HEK293T (cell line): Measurements from ENCODE around the gene CMAS.
"Not testable (repeated sequence)": the region's sequence is repeated elsewhere in the genome, so short reads cannot be mapped to it uniquely, and the experiment has no call there.

Source experiments
- BHLHE40 ChIP-seq: fragments of 450-650 bp; IDR thresholded peaks from 2 replicates; pipeline ENCODE4 v1.6.1; 2016; ENCODE audit warnings: mild to moderate bottlenecking, moderate library complexity, borderline replicate concordance
- CTBP1 ChIP-seq: fragments of 450-650 bp; IDR thresholded peaks from 2 replicates; pipeline ENCODE4 v1.6.1; 2016; ENCODE audit warnings: borderline replicate concordance
- ELF4 ChIP-seq: fragments of 450-650 bp; IDR thresholded peaks from 2 replicates; pipeline ENCODE4 v1.6.1; 2017; ENCODE audit warnings: antibody characterized with exemption
- FOXM1 ChIP-seq: fragments of 450-650 bp; IDR thresholded peaks from 2 replicates; pipeline ENCODE4 v1.6.1; 2017; ENCODE audit warnings: mild to moderate bottlenecking, borderline replicate concordance
- HDGF ChIP-seq: fragments of 450-650 bp; IDR thresholded peaks from 2 replicates; pipeline ENCODE4 v1.6.1; 2017; ENCODE audit warnings: antibody characterized with exemption, borderline replicate concordance
- L3MBTL2 ChIP-seq: fragments of 450-650 bp; conservative IDR thresholded peaks from 2 replicates; pipeline ENCODE4 v1.6.1; 2016; ENCODE audit warnings: mild to moderate bottlenecking
- SP1 ChIP-seq: fragments of 450-650 bp; IDR thresholded peaks from 2 replicates; pipeline ENCODE4 v1.6.1; 2017
- SUZ12 ChIP-seq: fragments of 450-650 bp; IDR thresholded peaks from 2 replicates; pipeline ENCODE4 v1.6.1; 2016; ENCODE audit warnings: mild to moderate bottlenecking
- TARDBP ChIP-seq: fragments of 450-650 bp; IDR thresholded peaks from 2 replicates; pipeline ENCODE4 v1.6.1; 2016
- TF ChIP-seq, protein P1 (sequence below): fragments of 450-650 bp; IDR thresholded peaks from 2 replicates; pipeline ENCODE4 v1.6.1; 2016

DNA sequence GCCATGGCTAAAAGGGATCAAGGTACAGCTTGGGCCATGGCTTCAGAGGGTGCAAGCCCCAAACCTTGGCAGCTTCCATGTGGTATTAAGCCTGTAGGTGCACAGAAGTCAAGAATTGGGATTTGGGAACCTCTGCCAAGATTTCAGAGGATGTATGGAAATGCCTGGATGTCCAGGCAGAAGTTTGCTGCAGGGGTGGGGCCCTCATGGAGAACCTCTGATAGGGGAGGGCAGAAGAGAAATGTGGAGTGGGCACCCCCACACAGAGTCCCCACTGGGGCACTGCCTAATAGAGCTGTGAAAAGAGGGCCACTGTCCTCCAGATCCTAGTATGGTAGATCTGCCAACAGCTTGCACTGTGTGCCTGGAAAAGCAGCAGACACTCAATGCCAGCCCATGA lies 22.5 kb upstream of the CMAS start:
- TF ChIP-seq BHLHE40, SUZ12, TARDBP, SP1, CTBP1, L3MBTL2, FOXM1, HDGF, ELF4: not testable (repeated sequence)
- TF ChIP-seq, protein P1, sequence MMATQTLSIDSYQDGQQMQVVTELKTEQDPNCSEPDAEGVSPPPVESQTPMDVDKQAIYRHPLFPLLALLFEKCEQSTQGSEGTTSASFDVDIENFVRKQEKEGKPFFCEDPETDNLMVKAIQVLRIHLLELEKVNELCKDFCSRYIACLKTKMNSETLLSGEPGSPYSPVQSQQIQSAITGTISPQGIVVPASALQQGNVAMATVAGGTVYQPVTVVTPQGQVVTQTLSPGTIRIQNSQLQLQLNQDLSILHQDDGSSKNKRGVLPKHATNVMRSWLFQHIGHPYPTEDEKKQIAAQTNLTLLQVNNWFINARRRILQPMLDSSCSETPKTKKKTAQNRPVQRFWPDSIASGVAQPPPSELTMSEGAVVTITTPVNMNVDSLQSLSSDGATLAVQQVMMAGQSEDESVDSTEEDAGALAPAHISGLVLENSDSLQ: not testable (repeated sequence)
